IMR-90 (cell line): Measurements from ENCODE around the gene C3AR1.

Experiments used
- BHLHE40 ChIP-seq: fragments of 150-350 bp; IDR thresholded peaks from 2 replicates; pipeline ENCODE4 v1.6.1; 2016; ENCODE audit warnings: mild to moderate bottlenecking, low read depth, low read length
- CEBPB ChIP-seq: IDR thresholded peaks from 2 replicates; pipeline ENCODE4 v1.6.1; 2012; ENCODE audit warnings: low read depth, low read length, improper control_type of control experiment
- FOS ChIP-seq: fragments of 150-350 bp; IDR thresholded peaks from 2 replicates; pipeline ENCODE4 v1.6.1; 2016; ENCODE audit warnings: low read depth, low read length
- MXI1 ChIP-seq: IDR thresholded peaks from 2 replicates; pipeline ENCODE4 v1.6.1; 2012; ENCODE audit warnings: low read depth, mild to moderate bottlenecking, low read length, moderate library complexity, borderline replicate concordance
- POLR2A ChIP-seq: IDR thresholded peaks from 2 replicates; pipeline ENCODE4 v1.6.1; 2012; ENCODE audit warnings: mild to moderate bottlenecking, low read depth, low read length
- RAD21 ChIP-seq: IDR thresholded peaks from 2 replicates; pipeline ENCODE4 v1.6.1; 2012; ENCODE audit warnings: low read length, improper control_type of control experiment
- RCOR1 ChIP-seq: IDR thresholded peaks from 2 replicates; pipeline ENCODE4 v1.6.1; 2012; ENCODE audit warnings: mild to moderate bottlenecking, low read length, improper control_type of control experiment; ENCODE audit not compliant: insufficient replicate concordance
- RFX5 ChIP-seq: IDR thresholded peaks from 2 replicates; pipeline ENCODE4 v1.8.0; 2012; ENCODE audit warnings: low read depth, mild to moderate bottlenecking, low read length, moderate library complexity
- SMC3 ChIP-seq: fragments of 150-350 bp; IDR thresholded peaks from 2 replicates; pipeline ENCODE4 v1.6.1; 2016; ENCODE audit warnings: low read depth, mild to moderate bottlenecking, antibody characterized with exemption, low read length, moderate library complexity
- USF2 ChIP-seq: fragments of 150-350 bp; IDR thresholded peaks from 2 replicates; pipeline ENCODE4 v1.6.1; 2017; ENCODE audit warnings: mild to moderate bottlenecking, antibody characterized with exemption, low read length, low read depth
- TF ChIP-seq, protein P1 (sequence below): conservative IDR thresholded peaks from 2 replicates; pipeline ENCODE4 v1.5.1; 2012; ENCODE audit warnings: mild to moderate bottlenecking, low read depth, low read length, improper control_type of control experiment

GRCh38 chr12:8018666-8019581 is 47.2 kb downstream of the C3AR1 start:
- TF ChIP-seq CEBPB (no peak), POLR2A (no peak), FOS (no peak), RAD21 (no peak), USF2 (no peak), SMC3 (no peak), MXI1 (no peak), RFX5 (no peak), BHLHE40 (no peak), RCOR1 (no peak)
- TF ChIP-seq, protein P1, sequence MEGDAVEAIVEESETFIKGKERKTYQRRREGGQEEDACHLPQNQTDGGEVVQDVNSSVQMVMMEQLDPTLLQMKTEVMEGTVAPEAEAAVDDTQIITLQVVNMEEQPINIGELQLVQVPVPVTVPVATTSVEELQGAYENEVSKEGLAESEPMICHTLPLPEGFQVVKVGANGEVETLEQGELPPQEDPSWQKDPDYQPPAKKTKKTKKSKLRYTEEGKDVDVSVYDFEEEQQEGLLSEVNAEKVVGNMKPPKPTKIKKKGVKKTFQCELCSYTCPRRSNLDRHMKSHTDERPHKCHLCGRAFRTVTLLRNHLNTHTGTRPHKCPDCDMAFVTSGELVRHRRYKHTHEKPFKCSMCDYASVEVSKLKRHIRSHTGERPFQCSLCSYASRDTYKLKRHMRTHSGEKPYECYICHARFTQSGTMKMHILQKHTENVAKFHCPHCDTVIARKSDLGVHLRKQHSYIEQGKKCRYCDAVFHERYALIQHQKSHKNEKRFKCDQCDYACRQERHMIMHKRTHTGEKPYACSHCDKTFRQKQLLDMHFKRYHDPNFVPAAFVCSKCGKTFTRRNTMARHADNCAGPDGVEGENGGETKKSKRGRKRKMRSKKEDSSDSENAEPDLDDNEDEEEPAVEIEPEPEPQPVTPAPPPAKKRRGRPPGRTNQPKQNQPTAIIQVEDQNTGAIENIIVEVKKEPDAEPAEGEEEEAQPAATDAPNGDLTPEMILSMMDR, result no peak
